HepG2 (cell line): Measurements from ENCODE around the gene INTS1. TPM values are rescaled to one million over a fixed set of nuclear protein-coding genes. Genes with fewer than 3 reads are reported as not detected.
"Not testable (repeated sequence)": the region's sequence is repeated elsewhere in the genome, so short reads cannot be mapped to it uniquely, and the experiment has no call there.

ENCODE experiments used
- ATAC-seq: fragments of 200-7000 bp; cut with Tn5 transposase; 3 replicates; pipeline ENCODE4 v1.9.1; 2020; ENCODE audit warnings: mild to moderate bottlenecking, moderate library complexity
- BruUV-seq: library from RNA; stranded (reverse); fragments of 400-500 nt; replicated peaks from 2 replicates; lab custom pipeline; 2021; lab: Mats Ljungman, UMichigan
- CTCF ChIA-PET: fragments of 300-600 bp; formaldehyde crosslinking; extraction: SDS; loops from one replicate; lab custom pipeline; 2021; ENCODE audit warnings: low total read pairs, inconsistent platforms, low intra/inter-chr PET ratio; lab: Yijun Ruan, JAX
- POLR2A ChIA-PET: fragments of 350-600 bp; sonication (Branson Sonifier 250); formaldehyde crosslinking; loops from one replicate; lab custom pipeline; 2020; ENCODE audit warnings: antibody characterized with exemption, inconsistent platforms; lab: Yijun Ruan, JAX
- DNase-seq: peaks from one replicate; pipeline ENCODE4 v3.0.0-alpha.2; 2015; ENCODE audit warnings: low spot score
- FAIRE-seq: peaks from 3 replicates; lab custom pipeline; 2011; peaks lifted over from hg19 to GRCh38; lab: Jason Lieb, UNC
- H2AFZ ChIP-seq: one replicate; pipeline ENCODE4 v1.6.1; 2011; ENCODE audit warnings: low read length, inconsistent platforms
- H3K27ac ChIP-seq: fragments of 300-600 bp; 3 replicates; pipeline ENCODE4 v1.8.0; 2011; ENCODE audit warnings: mixed run types, mild to moderate bottlenecking, mixed read lengths, low read length, inconsistent platforms; ENCODE audit not compliant: insufficient read depth; ENCODE audit errors: extremely low read length
- H3K27me3 ChIP-seq, 2 experiments: fragments of 200-600 bp in 1 of 2; 2 replicates in 1 of 2; 3 replicates in 1 of 2; pipeline versions ENCODE4 v1.6.0 to v1.8.0; 2011; ENCODE audit warnings: low read length in 2 of 2, mild to moderate bottlenecking in 2 of 2, moderate library complexity in 2 of 2, inconsistent platforms in 1 of 2; ENCODE audit not compliant: insufficient read depth in 2 of 2, control insufficient read depth in 1 of 2
- H3K36me3 ChIP-seq, 2 experiments: fragments of 200-600 bp in 1 of 2; replicated peaks in 1 of 2; 2 replicates in 1 of 2; 3 replicates in 1 of 2; pipeline versions ENCODE4 v1.5.1 to v1.8.0; 2011; ENCODE audit warnings: low read length in 2 of 2, inconsistent platforms in 1 of 2; ENCODE audit not compliant: insufficient read depth in 2 of 2, control insufficient read depth in 1 of 2
- H3K4me1 ChIP-seq: 2 replicates; pipeline ENCODE4 v1.5.1; 2012; ENCODE audit warnings: low read length, inconsistent platforms; ENCODE audit not compliant: insufficient read depth
- H3K4me2 ChIP-seq: 2 replicates; pipeline ENCODE4 v1.6.0; 2011; ENCODE audit warnings: low read depth, low read length, inconsistent platforms
- H3K4me3 ChIP-seq, 3 experiments: fragments of 200-600 bp in 1 of 3; sonication (generic), shearing (Covaris generic) in 1 of 3; replicated peaks in 1 of 3; 2 replicates each; pipeline ENCODE4 v1.5.1; 2011 to 2016; ENCODE audit warnings: low read length in 3 of 3, inconsistent platforms in 2 of 3, low read depth in 2 of 3, mild to moderate bottlenecking in 2 of 3, control low read depth in 1 of 3, mixed read lengths in 1 of 3; ENCODE audit not compliant: insufficient read depth in 1 of 3
- H3K79me2 ChIP-seq: one replicate; pipeline ENCODE4 v1.6.1; 2011; ENCODE audit warnings: low read length, inconsistent platforms; ENCODE audit not compliant: insufficient read depth
- H3K9ac ChIP-seq: 2 replicates; pipeline ENCODE4 v1.6.0; 2011; ENCODE audit warnings: mild to moderate bottlenecking, low read depth, low read length, inconsistent platforms; ENCODE audit not compliant: insufficient read depth
- H3K9me3 ChIP-seq: 2 replicates; pipeline ENCODE4 v1.5.1; 2012; ENCODE audit warnings: mild to moderate bottlenecking, low read length
- H4K20me1 ChIP-seq: 2 replicates; pipeline ENCODE4 v1.6.0; 2011; ENCODE audit warnings: inconsistent platforms, mild to moderate bottlenecking, low read length, moderate library complexity; ENCODE audit not compliant: insufficient read depth
- BCL6 ChIP-seq: IDR thresholded peaks from 2 replicates; pipeline ENCODE4 v1.6.1; 2016; ENCODE audit warnings: missing genetic modification reagents, missing compliant biosample characterization
- EP300 ChIP-seq, 3 experiments: sonication (generic) in 1 of 3; formaldehyde crosslinking in 1 of 3; IDR thresholded peaks; 2 replicates each; pipeline versions ENCODE4 v1.5.1 to v1.6.1; 2011 to 2020; ENCODE audit warnings: low read depth in 2 of 3, low read length in 2 of 3, borderline replicate concordance in 1 of 3, improper control_type of control experiment in 1 of 3, mild to moderate bottlenecking in 1 of 3, missing genetic modification reagents in 1 of 3, moderate library complexity in 1 of 3
- FOSL2 ChIP-seq: sonication (generic); formaldehyde crosslinking; IDR thresholded peaks from 2 replicates; pipeline ENCODE4 v1.4.0; 2020; ENCODE audit warnings: missing genetic modification reagents
- FOXA1 ChIP-seq, 2 experiments: fragments of 450-650 bp in 1 of 2; sonication (generic) in 1 of 2; formaldehyde crosslinking in 1 of 2; IDR thresholded peaks; 2 replicates each; pipeline versions ENCODE4 v1.4.0 to v1.6.1; 2016 to 2020; ENCODE audit warnings: missing genetic modification reagents in 1 of 2
- HDAC2 ChIP-seq: sonication (generic); formaldehyde crosslinking; IDR thresholded peaks from 2 replicates; pipeline ENCODE4 v1.4.0; 2020; ENCODE audit warnings: missing genetic modification reagents
- HNF4A ChIP-seq: sonication (generic); formaldehyde crosslinking; IDR thresholded peaks from 2 replicates; pipeline ENCODE4 v1.4.0; 2020; ENCODE audit warnings: missing genetic modification reagents
- JUND ChIP-seq: sonication (generic); formaldehyde crosslinking; IDR thresholded peaks from 2 replicates; pipeline ENCODE4 v1.8.0; 2022; ENCODE audit warnings: mild to moderate bottlenecking, missing genetic modification reagents
- MTA1 ChIP-seq: sonication (generic); formaldehyde crosslinking; IDR thresholded peaks from 2 replicates; pipeline ENCODE4 v1.4.0; 2020; ENCODE audit warnings: missing genetic modification reagents, mild to moderate bottlenecking, borderline replicate concordance
- NCOA2 ChIP-seq: sonication (generic); formaldehyde crosslinking; IDR thresholded peaks from 2 replicates; pipeline ENCODE4 v1.8.0; 2022; ENCODE audit warnings: inconsistent platforms
- NR2F1 ChIP-seq, 2 experiments: fragments of 450-650 bp in 1 of 2; formaldehyde crosslinking in 1 of 2; IDR thresholded peaks; 2 replicates each; pipeline versions ENCODE4 v1.5.0 to v1.6.1; 2016 to 2020; ENCODE audit warnings: mild to moderate bottlenecking in 1 of 2, missing compliant biosample characterization in 1 of 2, missing genetic modification reagents in 1 of 2, moderate library complexity in 1 of 2
- SOX13 ChIP-seq, 3 experiments: fragments of 450-650 bp in 1 of 3; sonication (generic) in 1 of 3; formaldehyde crosslinking in 1 of 3; IDR thresholded peaks in 2 of 3; conservative IDR thresholded peaks in 1 of 3; 2 replicates each; pipeline versions ENCODE4 v1.5.0 to v1.6.1; 2016 to 2020; ENCODE audit warnings: antibody characterized with exemption in 1 of 3, mild to moderate bottlenecking in 1 of 3, missing compliant biosample characterization in 1 of 3, missing genetic modification reagents in 1 of 3, moderate library complexity in 1 of 3
- ZNF121 ChIP-seq: sonication (generic); formaldehyde crosslinking; IDR thresholded peaks from 2 replicates; pipeline ENCODE4 v1.5.0; 2020; ENCODE audit warnings: mild to moderate bottlenecking, missing genetic modification reagents
- ZNF331 ChIP-seq: sonication (generic); formaldehyde crosslinking; IDR thresholded peaks from 2 replicates; pipeline ENCODE4 v1.4.0; 2020; ENCODE audit warnings: missing genetic modification reagents
- ZNF335 ChIP-seq: sonication (generic); formaldehyde crosslinking; IDR thresholded peaks from 2 replicates; pipeline ENCODE4 v1.4.0; 2020; ENCODE audit warnings: missing genetic modification reagents
- ZNF501 ChIP-seq: sonication (generic); formaldehyde crosslinking; IDR thresholded peaks from 2 replicates; pipeline ENCODE4 v1.5.1; 2020; ENCODE audit warnings: mild to moderate bottlenecking, moderate library complexity, missing genetic modification reagents
- ZNF556 ChIP-seq: sonication (generic); formaldehyde crosslinking; IDR thresholded peaks from 2 replicates; pipeline ENCODE4 v1.4.0; 2020; ENCODE audit warnings: mild to moderate bottlenecking, missing genetic modification reagents, borderline replicate concordance
- ZZZ3 ChIP-seq: sonication (generic); formaldehyde crosslinking; IDR thresholded peaks from 2 replicates; pipeline ENCODE4 v1.4.0; 2020; ENCODE audit warnings: missing genetic modification reagents, mild to moderate bottlenecking, borderline replicate concordance
- WGBS: methylation state at CpG from one replicate; pipeline ENCODE4 v1.1.6; 2017; ENCODE audit warnings: low lambda C conversion rate; 5-methylcytosine and 5-hydroxymethylcytosine counted together
- in situ Hi-C: cut with HindIII; loops from 2 replicates; pipeline ENCODE4 v1.10.0; 2017; ENCODE audit warnings: low pct_unique_long_range_greater_than_20kb; ENCODE audit not compliant: extremely low pct_ligation_motif_present
- intact Hi-C: fragments of 100-400 bp; cut with micrococcal nuclease; formaldehyde crosslinking; loops from one replicate; pipeline ENCODE4 v1.10.0; 2022; ENCODE audit not compliant: unreplicated experiment
- polyA plus RNA-seq, 8 experiments: library from polyadenylated mRNA; depleted of rRNA in 3 of 8; stranded (reverse) in 7 of 8; unstranded in 1 of 8; fragments of >200 nt; fragmentation: Illumina TruSeq in 4 of 8; extraction: Trizol in 4 of 8; gene quantifications; 2 replicates each; pipeline versions ENCODE4 v1.2.1 to v1.2.3, GENCODE V29; 2011 to 2016; ENCODE audit warnings: low read depth in 4 of 8, missing spikeins in 1 of 8, mixed read lengths in 1 of 8; ENCODE audit not compliant: insufficient read depth in 1 of 8
- total RNA-seq, 5 experiments: library from RNA; depleted of rRNA; stranded (reverse); fragments of >200 nt; fragmentation: Illumina TruSeq; extraction: Trizol; gene quantifications; 2 replicates each; pipeline ENCODE4 v1.2.3, GENCODE V29; 2016; ENCODE audit warnings: low read depth in 1 of 5
- TF ChIP-seq, protein P1 (sequence below): sonication (generic); formaldehyde crosslinking; IDR thresholded peaks from 2 replicates; pipeline ENCODE4 v1.4.0; 2020; ENCODE audit warnings: mild to moderate bottlenecking, missing genetic modification reagents
- TF ChIP-seq, protein P2 (sequence below): sonication (generic); formaldehyde crosslinking; IDR thresholded peaks from 2 replicates; pipeline ENCODE4 v1.4.0; 2020; ENCODE audit warnings: missing genetic modification reagents, low read depth, mild to moderate bottlenecking, borderline replicate concordance

The INTS1 gene
- total and polyA plus RNA-seq, 2 of the 13 experiments (the other 11 are each of a cell fraction or from before 2014, with no cell fraction given) = 13.7 to 29.0 TPM

DNA sequence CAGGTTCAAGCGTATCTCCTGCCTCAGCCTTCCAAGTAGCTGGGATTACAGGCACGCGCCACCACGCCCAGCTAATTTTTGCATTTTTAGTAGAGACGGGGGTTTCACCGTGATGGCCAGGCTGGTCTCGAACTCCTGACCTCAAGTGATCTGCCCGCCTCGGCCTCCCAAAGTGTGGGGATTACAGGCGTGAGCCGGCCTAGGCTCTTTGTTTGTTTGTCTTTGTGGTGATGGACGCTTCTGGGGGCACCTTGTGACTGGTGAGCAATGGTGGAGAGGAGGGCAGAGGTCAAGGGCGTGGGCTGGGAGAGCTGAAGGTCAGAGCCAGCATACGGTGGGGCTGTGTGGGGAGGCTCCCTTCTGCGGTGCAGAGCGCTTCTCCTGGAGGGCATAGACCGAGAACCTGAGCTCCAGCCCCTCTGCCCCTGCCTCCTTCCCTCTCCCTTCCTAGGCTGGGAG is 11.3 kb upstream of the INTS1 start:
- H3K36me3 ChIP-seq; intact Hi-C loops; H3K9me3 ChIP-seq; in situ Hi-C loops; H3K79me2 ChIP-seq; CTCF ChIA-PET; H2AFZ ChIP-seq; H4K20me1 ChIP-seq; BruUV-seq; H3K27me3 ChIP-seq; TF ChIP-seq FOXA1, SOX13 (IDR thresholded peaks at IDR 0.05): not testable (repeated sequence)
- Histone ChIP-seq H3K4me2 (peak overlapping the region; percentile 77), H3K9ac (peak overlapping the region; percentile 65; the same call in 1 of the 2 replicates), H3K27ac (peak overlapping the region; percentile 74), H3K4me1 (peaks cover 84% of the 10 kb centered on the region), H3K4me3 (peak overlapping the region in 1 of 3 experiments; percentile 48; a peak in 1 of 6 replicates)
- ATAC-seq = peak; percentile 52
- POLR2A ChIA-PET = interaction anchor here (0.9 to 2.3 kb wide), 9 partner anchors 9 to 359 kb away, joined by 3 to 21 read pairs (median 6); partner anchors contain the start of gene TMEM184A
- peak; percentile 12 for FAIRE-seq
- DNase-seq = peak; percentile 78
- WGBS = 25% methylated on average over 13 of the region's 17 CpGs
- TF ChIP-seq EP300 (IDR thresholded peaks at IDR 0.05; ENCODE audit: low read depth in 2 of 2, low read length in 2 of 2) (peak in 1 of 2 experiments; percentile 62; a peak in 1 of 4 replicates), EP300 (CRISPR knock-in tag; IDR thresholded peaks at IDR 0.05; ENCODE audit: borderline replicate concordance) (0 out of 2 replicates have a peak, but pooled peaks have one; percentile 63), ZNF121 (peak; percentile 24; the same call in 1 of the 2 replicates), HDAC2 (CRISPR knock-in tag) (peak; percentile 65), ZZZ3 (CRISPR knock-in tag) (0 out of 2 replicates have a peak, but pooled peaks have one; percentile 36), FOXA1 (CRISPR knock-in tag; IDR thresholded peaks at IDR 0.05) (peak; percentile 66), ZNF556 (CRISPR knock-in tag) (0 out of 2 replicates have a peak, but pooled peaks have one; percentile 68), ZNF501 (peak; percentile 30; the same call in 1 of the 2 replicates), NR2F1 (CRISPR knock-in tag; IDR thresholded peaks at IDR 0.05) (peak; percentile 94 to 97), ZNF331 (CRISPR knock-in tag) (0 out of 2 replicates have a peak, but pooled peaks have one; percentile 10), ZNF335 (CRISPR knock-in tag) (0 out of 2 replicates have a peak, but pooled peaks have one; percentile 24), FOSL2 (peak; percentile 83), BCL6 (CRISPR knock-in tag) (0 out of 2 replicates have a peak, but pooled peaks have one; percentile 62), NCOA2 (CRISPR knock-in tag) (peak; percentile 56; the same call in 1 of the 2 replicates), SOX13 (CRISPR knock-in tag; conservative IDR thresholded peaks at IDR 0.05 in 1 of 2, IDR thresholded peaks at IDR 0.05 in 1 of 2) (peak in 1 of 2 experiments; percentile 65; a peak in 1 of 4 replicates), HNF4A (CRISPR knock-in tag) (peak; percentile 83), JUND (CRISPR knock-in tag) (0 out of 2 replicates have a peak, but pooled peaks have one; percentile 52), MTA1 (peak; percentile 97)
- TF ChIP-seq, protein P1, sequence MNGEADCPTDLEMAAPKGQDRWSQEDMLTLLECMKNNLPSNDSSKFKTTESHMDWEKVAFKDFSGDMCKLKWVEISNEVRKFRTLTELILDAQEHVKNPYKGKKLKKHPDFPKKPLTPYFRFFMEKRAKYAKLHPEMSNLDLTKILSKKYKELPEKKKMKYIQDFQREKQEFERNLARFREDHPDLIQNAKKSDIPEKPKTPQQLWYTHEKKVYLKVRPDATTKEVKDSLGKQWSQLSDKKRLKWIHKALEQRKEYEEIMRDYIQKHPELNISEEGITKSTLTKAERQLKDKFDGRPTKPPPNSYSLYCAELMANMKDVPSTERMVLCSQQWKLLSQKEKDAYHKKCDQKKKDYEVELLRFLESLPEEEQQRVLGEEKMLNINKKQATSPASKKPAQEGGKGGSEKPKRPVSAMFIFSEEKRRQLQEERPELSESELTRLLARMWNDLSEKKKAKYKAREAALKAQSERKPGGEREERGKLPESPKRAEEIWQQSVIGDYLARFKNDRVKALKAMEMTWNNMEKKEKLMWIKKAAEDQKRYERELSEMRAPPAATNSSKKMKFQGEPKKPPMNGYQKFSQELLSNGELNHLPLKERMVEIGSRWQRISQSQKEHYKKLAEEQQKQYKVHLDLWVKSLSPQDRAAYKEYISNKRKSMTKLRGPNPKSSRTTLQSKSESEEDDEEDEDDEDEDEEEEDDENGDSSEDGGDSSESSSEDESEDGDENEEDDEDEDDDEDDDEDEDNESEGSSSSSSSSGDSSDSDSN (CRISPR knock-in tag) = peak; percentile 56; the same call in 1 of the 2 replicates
- TF ChIP-seq, protein P2, sequence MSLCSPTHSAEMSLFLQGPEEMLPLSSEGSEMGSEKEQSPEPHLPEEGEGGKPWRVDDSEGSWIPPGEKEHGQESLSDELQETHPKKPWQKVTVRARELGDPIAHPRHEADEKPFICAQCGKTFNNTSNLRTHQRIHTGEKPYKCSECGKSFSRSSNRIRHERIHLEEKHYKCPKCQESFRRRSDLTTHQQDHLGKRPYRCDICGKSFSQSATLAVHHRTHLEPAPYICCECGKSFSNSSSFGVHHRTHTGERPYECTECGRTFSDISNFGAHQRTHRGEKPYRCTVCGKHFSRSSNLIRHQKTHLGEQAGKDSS (CRISPR knock-in tag) = peak; percentile 38; the same call in 1 of the 2 replicates
